PFSK-1 (cell line): ENCODE measurements around the gene SERPINB4.
"Not testable (repeated sequence)": the region's sequence is repeated elsewhere in the genome, so short reads cannot be mapped to it uniquely, and the experiment has no call there.

Source experiments
- FOXP2 ChIP-seq: optimal IDR thresholded peaks from 2 replicates; pipeline ENCODE3; 2011; ENCODE audit warnings: borderline replicate concordance, control low read depth, inconsistent platforms; ENCODE audit not compliant: insufficient read depth; ENCODE audit errors: extremely low read length, extremely low read depth
- POLR2AphosphoS5 ChIP-seq: IDR thresholded peaks from 2 replicates; pipeline ENCODE4 v1.6.1; 2012; ENCODE audit warnings: low read depth, mild to moderate bottlenecking, control low read depth, low read length, moderate library complexity
- REST ChIP-seq, 2 experiments: IDR thresholded peaks; 2 replicates each; pipeline versions ENCODE4 v1.6.1 to v1.8.0; 2011 to 2012; ENCODE audit warnings: low read depth in 2 of 2, low read length in 2 of 2, control low read depth in 1 of 2, inconsistent platforms in 1 of 2, mild to moderate bottlenecking in 1 of 2, moderate library complexity in 1 of 2; ENCODE audit not compliant: insufficient read depth in 1 of 2
- SIN3A ChIP-seq: IDR thresholded peaks from 2 replicates; pipeline ENCODE4 v1.6.1; 2012; ENCODE audit warnings: mild to moderate bottlenecking, low read length, moderate library complexity, borderline replicate concordance; ENCODE audit not compliant: insufficient read depth
- TAF1 ChIP-seq: IDR thresholded peaks from 2 replicates; pipeline ENCODE4 v1.6.1; 2012; ENCODE audit warnings: low read length, control low read depth, borderline replicate concordance; ENCODE audit not compliant: insufficient read depth

Gene SERPINB4

GRCh38 chr18:63676526-63677323 lies 32.7 kb upstream of the SERPINB4 start:
- TF ChIP-seq TAF1 (no peak), FOXP2 (no peak), SIN3A (no peak), POLR2AphosphoS5 (no peak), REST (IDR thresholded peaks at IDR 0.05; ENCODE audit: insufficient read depth in 1 of 2, low read depth in 2 of 2, low read length in 2 of 2) (no peak)

GRCh38 chr18:63664571-63664970 lies 20.5 kb upstream of the SERPINB4 start:
- TF ChIP-seq SIN3A (no peak), POLR2AphosphoS5 (no peak), TAF1 (no peak), REST (IDR thresholded peaks at IDR 0.05; ENCODE audit: insufficient read depth in 1 of 2, low read depth in 2 of 2, low read length in 2 of 2) (no peak), FOXP2 (no peak)

- TF ChIP-seq FOXP2, POLR2AphosphoS5, TAF1: not testable (repeated sequence)
These were observed 17.7 kb upstream of the SERPINB4 start, which contains the start of gene SERPINB3 for GRCh38 chr18:63661750-63662149. TSS of gene SERPINB3 (minus strand) at chr18:63661893. CDS start at chr18:63661216, 677 bp downstream.

GRCh38 chr18:63648241-63648640 lies 4.2 kb upstream of the SERPINB4 start:
- TF ChIP-seq TAF1, result no peak
- TF ChIP-seq FOXP2, result no peak
- no peak for TF ChIP-seq SIN3A
- no peak for TF ChIP-seq REST (IDR thresholded peaks at IDR 0.05; ENCODE audit: insufficient read depth in 1 of 2, low read depth in 2 of 2, low read length in 2 of 2)
- TF ChIP-seq POLR2AphosphoS5, result no peak

- no peak for TF ChIP-seq TAF1
- TF ChIP-seq REST (IDR thresholded peaks at IDR 0.05; ENCODE audit: insufficient read depth in 1 of 2, low read depth in 2 of 2, low read length in 2 of 2), result no peak
- no peak for TF ChIP-seq SIN3A
- no peak for TF ChIP-seq POLR2AphosphoS5
- TF ChIP-seq FOXP2, result no peak
These were observed 2.9 kb upstream of the SERPINB4 start for GRCh38 chr18:63646936-63647335.
